Globus pallidus (tissue), 1 donor: ENCODE data around the gene TBX4.
"Not testable (repeated sequence)": the region's sequence is repeated elsewhere in the genome, so short reads cannot be mapped to it uniquely, and the experiment has no call there.

Experiments used
- DNase-seq: peaks from one replicate; pipeline ENCODE4 v3.0.0-alpha.2; 2015; ENCODE audit warnings: low spot score

Gene TBX4

DNA sequence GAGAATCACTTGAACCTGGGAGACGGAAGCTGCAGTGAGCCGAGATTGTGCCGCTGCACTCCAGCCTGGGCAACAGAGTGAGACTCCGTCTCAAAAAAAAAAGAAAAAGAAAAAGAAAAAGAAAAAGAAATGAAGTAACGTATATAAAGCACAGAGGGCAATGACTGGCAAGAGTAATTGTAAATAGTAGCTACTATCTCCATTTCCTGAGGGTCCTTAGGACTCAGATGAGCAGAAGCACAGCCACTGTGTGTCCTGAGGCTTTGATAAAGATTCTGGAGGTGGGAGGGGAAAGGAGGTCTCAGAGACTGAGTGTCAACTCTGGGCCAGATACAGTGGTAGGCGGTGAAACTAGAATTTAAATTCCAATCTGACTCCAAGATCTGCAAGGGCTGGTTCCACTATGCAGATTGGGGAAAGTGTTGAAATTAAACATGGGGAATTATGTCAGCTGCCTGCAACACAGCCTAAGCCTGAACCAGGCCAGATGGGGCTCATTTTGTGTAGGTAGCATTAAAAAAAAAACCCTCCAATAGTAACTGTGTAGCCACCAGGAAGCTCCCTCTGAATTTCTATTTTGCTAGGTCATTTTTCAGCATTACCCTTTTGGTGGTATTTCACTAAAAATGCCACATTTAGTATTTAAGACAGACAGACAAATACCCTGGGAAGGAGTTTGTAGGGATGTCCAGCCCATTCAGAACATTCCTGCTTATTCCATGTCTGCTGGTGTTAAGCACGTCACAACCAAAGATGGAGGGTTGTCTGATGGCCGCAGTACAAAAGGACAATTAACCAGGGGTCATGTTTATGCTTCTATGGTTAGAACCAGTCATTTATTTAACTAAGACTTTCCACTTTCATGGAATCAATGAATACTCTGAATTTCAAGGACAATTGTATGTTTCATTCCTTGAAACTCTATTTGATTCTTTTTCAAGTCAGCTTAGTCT, 46.1 kb downstream of the TBX4 start:
- DNase-seq, result no peak

DNA sequence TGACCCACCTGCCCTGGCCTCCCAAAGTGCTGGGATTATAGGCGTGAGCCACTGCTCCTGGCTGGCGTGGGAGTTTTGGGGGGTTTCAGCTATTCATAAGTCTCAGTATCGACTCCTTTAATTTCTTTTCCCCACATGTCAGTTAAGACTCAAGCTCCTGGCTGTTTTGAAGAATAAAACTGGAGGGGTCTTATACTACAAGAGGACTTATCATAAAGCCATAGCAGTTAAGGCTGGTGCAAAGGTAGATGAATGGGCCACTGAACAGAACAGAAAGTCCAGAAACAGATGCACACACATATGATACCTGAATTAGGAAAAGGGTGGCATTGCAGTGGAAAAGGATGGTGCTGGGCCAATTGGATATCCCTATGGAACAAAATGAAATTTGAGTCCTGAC, 47.4 kb downstream of the TBX4 start:
- no peak for DNase-seq

DNA sequence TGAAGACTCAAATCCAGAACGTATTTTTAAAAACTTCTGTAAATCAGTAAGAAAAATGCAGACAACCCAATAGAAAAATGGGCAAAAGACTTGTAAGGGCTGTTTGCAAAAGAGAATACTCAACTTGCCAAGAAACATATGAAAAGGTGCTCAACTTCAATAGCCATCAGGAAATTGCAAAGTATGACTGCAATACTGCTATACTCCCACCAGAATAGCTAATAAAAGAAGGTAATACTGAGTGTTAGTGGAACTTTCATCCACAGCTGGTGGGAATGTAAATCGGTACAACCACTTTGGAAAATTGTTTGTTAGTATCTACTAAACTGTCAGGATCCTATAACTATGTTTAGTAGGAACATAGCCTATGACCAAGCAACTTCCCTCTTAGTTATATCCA, 48.1 kb downstream of the TBX4 start:
- DNase-seq, result no peak

DNA sequence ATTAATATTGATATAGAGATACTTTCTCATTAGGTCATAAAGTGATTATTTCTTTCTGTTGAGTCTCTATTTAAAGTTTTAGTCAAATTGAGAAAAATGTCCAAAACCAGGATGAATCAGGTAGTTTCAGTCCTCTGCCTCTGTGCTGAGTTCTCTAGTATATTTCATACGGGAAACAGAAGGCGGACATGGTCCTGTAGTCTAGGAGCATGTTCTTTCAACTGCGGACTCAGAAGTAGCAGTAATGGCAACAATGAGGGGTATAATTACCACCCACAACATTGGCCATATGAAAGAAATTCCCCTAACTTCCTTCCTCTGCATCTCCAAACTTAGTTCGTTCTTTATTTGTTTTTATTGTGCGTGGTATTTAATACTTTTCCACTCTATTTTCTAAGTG, 50.1 kb downstream of the TBX4 start:
- no peak for DNase-seq

DNA sequence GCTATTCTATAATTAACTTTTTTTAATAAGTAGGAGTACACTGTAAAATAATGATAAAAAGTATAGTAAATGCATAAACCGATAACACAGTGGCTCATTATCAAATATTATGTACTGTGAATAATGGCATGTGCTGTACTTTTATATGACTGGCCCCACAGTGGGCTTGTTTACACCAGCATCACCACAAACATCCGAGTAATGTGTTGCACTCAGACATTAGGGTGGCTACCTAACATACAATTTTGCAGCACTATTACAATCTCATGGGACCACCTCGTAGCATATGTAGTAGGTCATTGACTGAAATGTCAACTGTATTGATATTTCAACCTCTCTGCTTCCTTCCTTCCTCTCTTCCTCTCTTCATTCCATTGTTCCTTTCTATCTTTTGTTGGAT, 51.7 kb downstream of the TBX4 start:
- no peak for DNase-seq

DNA sequence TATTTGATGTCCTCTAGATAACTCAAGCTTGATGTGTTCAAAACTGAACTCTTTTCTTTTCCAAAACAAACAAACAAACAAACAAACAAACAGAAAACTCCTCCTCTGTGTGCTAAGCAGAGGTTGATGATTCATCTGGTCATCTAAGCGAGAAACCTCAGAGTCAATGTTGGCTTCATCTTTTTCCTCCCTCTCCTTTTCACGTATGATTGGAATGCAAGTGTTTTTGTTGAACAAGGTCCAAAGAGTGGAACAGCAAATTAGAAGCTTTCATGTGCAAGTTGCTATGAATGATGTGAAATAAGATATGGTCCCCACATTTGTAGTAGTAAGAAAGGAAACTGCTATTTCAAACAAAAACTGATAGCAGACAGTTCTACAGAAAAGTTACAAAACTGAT, 52.5 kb downstream of the TBX4 start:
- no peak for DNase-seq

DNA sequence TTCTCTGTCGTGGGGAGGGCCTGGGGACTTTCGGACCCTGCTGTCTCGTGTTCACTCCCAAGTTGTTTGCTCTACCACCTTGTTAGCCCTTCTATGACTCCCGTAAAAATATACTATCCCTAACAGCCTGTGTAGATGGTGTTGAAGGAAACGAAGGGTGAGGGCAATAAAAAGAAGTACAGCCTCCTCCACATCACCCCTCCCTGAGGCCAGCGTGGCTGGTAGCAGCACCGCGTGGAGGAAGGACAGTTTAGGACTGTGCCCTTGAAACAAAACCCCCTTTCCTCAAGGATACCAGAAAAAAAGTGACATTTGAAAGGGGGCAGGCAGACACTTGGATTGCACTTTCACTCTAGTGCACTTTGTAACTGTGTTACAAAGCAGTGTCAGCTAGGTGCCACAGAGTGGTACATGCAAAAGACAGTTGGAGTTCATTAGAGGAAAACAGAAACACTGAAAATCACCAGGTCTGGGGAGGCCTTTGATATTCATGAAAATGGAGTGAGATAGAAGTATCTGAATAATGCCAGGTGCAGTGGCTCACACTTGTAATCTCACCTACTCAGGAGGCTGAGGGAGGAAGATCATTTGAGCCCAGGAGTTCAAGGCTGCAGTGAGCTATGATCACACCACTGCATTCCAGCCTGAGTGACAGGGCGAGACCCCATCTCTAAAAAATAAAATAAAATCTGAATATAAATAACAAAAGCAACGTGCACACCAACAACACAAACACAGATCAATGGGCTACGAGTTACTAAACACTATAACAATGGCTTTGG, 53.8 kb downstream of the TBX4 start:
- no peak for DNase-seq

DNA sequence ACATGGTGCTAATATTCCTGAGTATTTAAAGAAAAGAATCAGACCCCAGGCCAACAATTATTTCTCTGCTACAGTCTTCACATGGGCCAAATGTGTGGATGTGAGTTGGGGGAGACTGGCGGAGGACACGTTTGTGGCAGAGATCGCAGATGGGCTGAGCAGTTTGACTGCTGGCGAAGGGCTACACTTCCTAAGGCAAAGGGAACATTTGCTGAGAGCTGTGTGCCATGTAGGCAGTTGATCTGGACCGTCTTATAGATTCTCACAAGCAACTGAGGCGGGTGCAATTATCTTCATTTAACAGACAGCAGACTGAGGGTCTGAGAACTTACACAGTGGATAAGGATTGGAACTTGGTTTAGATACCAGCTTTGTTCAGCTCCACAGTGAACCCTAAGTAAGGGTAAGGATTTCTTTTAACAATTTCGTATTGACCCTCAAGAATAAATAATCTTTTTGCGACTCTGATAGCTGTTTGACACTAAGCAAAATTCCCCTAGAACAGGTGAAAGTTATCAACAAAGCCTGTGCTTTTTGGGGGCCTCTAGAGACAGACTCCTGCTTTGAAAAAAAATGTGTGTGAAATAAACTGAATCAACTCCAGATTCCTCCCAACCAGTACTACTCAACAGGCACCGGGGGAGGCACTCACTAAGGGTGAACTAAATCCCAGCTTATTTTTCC, 55.3 kb downstream of the TBX4 start:
- DNase-seq, result no peak

DNA sequence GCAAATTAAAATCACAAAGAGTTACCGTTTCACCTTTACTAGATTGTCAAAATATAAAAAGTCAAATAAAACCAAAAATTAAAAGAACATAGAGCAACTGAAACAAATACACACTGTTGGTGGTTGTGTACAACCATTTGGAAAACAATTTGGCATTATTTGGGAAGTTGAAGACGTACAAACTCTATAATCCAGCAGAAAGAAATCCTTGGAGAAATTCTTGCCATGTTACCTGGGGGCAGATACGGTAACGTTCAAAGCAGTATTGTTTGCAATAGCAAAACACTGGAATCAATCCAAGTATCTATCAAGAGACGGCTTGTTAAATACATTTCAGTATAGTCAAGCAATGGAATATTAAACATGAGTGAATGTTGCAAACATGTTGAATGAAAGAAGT, 56.7 kb downstream of the TBX4 start:
- DNase-seq, result no peak

DNA sequence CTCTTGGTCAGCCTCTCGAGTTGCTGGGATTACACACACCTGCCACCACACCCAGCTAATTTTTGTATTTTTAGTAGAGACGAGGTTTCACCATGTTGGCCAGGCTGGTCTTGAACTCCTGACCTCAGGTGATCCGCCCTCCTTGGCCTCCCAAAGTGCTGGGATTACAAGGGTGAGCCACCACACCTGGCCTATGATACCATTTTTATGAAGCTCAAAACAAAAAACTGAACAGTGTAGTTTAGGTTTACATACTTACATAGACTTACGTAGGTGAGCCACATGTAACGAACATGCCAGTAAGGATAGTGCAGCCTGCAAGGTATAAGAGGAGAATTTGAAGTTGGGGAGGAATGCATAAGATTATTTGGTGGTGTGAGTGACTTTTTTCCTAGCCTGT, 57.2 kb downstream of the TBX4 start:
- not testable (repeated sequence) for DNase-seq

DNA sequence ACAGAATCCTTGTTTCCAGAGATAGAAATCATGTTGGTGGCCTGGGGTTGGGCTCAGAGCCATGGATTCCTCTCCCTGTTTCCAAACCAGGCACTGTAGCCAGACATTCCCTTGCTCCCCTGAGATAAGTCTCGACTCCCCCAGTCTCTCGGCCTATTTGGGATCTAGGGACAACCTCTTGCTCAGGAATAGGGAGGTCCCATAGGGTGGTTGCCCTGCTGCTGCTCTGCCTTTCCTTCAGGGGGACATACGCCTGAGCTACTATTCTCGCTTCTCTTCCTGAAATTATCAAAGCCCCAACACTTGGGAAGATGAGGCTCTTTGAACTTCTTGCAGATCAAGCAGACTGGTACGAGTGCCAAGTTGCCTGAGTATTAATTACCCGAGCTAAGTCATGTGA, 58.0 kb downstream of the TBX4 start:
- no peak for DNase-seq

DNA sequence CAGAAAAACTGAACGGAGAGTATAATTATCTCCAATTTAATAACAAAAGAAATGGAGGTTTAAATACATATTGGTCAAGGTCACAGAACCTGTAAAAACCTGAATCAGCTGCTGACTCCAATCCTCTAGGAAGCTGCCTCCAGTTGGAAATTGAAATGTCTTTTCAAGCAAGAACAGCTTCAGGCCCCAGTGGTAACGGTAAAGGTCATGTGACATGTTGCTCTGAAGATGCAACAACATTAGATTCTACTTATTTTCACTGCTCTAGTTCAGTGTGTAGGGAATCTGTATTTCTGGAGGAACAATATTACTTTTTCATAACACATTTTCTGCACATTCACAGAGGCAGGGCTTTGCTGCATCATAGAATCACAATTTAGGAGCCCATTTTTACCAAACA, 58.8 kb downstream of the TBX4 start:
- no peak for DNase-seq

DNA sequence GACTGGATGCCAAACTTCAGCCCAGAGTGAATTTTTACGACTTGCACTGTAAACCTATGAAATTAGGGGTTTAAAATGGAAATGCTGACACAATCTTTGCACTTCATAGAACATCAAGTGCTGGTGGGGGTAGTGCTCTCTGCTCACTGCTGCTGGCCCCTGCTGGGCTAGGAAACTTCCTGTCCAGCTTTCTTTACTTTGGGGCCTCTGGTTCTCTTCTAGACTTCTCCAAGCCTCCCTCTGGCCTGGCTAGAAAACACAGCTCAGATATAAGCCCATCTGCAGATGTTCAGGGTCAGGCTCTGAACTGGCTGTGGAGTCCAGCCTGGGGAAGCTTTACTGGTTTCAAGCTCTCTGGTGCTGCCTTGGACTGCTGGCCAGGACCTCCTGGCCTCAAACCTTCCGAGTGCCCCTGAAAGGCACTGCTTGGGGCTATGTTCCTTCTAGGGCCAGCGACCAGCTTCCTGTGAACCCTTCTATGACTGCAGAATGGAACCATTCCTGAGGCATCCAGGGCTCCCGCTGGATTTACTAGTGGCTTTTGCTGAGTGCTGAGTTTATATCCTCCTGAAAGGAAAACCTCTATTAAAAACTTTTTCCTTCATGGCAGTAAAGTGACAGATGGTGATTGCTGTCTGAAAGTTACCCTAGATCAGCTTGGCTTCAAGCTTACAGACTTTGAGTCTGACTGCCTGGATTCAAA, 59.4 kb downstream of the TBX4 start:
- no peak for DNase-seq

DNA sequence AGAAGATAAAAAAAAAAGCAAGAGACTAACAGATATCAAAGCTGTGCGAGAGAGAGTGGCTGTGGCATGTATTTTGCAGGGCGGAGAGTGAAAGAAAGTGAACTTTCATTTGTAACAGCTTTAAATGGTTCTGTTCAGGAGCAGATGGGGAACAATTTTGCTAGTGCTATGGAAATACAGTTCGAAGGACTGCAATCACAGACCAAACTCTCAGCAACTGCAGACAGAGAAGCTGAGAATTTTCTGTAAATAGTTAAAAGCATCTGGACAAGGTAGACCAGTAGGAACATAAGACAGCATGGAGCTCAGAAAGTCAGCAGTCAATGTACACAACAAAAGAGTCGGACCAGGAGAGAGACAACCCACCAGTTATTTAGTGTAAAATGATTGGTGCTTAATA, 62.3 kb downstream of the TBX4 start:
- DNase-seq, result no peak

DNA sequence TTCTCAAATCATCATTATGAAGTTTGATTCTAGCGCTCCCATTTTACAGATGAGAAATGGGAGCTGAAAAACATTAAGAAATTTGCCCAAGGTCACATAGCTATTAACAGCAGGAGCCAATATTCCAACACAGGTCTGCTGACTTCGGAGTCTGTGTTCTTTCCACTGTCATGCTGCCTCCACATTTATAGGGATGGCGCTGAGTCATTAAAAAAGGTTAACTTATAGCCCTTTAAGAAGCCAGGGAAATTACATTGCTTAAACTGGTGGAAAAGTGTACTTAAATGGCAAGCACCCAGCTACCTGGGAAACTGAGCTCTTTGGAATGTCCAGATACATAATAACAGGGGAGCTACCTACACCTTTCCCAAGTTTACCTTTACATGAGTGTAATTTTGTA, 65.0 kb downstream of the TBX4 start:
- no peak for DNase-seq

DNA sequence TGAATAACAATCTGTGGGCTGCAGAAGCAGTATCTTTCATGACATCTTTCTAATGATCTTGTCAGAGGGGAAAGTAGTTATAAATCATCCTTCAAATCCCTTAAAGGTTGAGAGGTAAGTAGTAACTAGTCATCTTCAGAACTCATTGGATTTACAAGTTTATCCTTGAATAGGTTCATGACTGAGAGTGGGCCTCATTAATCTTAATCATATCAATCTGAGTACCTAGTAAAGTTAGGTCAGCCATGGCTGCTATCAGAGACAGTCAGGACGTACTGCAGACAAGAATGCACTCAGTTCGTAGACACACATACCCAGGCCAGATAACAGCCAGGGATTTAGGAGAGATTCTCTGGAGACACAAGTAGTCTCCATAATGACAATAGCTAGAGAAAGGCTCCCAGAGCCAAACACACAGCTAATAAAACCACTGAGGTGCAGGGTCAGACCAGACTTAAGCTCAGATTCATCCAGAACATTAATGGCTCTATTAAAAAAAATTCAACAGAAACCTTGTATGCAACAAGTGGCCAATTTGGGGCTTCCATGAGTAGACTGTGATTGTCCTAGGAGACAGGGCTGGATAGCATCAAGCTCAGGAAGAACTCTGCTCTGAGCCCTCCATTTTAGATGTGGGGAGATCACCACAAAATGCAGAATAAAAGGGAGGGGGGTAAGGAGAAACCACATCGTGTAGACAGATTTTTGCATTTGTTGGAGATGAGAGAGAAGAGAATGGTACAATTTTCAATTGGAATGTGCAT, 65.8 kb downstream of the TBX4 start:
- DNase-seq, result no peak

DNA sequence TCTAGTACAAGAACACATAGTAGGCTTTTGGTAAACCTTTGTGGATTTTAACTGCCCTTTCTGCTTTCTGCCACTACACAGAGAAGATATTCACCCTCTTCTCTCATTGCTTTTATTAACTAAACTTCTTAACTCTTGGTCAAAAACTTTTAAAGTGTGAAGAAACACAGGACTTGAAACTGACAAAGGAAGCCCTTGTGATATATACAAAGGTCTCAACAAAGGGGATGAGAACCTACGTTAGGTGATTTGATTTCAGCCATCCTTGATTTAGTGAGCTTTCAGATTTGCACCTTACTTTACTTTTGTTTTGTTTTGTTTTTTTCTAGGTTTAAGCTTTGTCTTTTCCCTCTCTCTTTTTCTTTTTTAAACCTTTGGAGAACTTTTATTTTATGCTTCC, 66.9 kb downstream of the TBX4 start:
- DNase-seq, result no peak

DNA sequence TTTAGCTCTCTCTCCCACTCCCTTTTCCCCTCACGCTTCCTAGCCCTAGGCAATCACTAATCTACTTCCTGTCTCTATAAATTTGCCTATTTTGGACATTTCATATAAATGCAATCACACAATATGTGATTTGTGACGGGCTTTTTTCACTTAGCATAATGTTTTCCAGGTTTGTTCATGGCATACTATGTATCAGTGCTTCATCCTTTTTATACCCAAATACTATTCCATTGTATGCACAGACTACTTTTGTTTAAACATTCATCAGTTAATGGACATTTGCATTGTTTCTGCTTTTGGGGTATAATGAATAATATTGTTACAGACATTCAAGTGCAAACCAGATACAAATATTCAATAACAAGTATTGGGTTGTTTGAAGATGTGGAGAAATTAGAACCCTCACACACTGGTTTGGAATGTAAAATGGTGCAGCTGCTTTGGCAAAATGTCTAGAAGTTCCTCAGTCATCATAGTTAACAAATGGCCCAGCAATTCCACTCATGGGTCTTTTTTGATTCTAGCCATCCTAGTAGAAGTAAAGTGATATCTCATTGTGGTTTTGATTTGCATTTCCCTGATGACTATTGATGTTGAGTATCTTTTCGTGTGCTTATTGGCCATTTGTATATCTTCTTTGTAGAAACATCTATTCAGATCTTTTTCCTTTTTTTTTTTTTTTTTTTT, 67.7 kb downstream of the TBX4 start:
- DNase-seq, result no peak

DNA sequence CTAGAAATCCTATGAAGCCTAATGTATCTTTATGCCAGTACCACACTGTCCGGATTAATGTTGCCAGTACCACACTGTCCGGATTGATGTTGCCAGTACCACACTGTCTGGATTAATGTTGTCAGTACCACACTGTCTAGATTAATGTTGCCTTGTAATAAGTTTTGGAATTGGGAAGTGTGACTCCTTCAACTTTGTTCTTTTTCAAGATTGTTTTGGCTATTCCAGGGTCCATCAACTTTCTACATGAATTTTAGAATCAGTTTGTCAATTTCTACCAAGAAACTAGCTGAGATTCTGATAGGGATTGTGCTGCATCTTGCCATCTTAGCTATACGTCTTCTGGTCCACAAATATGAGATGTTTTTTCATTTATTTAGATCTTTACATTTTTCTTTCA, 68.7 kb downstream of the TBX4 start:
- DNase-seq, result no peak

DNA sequence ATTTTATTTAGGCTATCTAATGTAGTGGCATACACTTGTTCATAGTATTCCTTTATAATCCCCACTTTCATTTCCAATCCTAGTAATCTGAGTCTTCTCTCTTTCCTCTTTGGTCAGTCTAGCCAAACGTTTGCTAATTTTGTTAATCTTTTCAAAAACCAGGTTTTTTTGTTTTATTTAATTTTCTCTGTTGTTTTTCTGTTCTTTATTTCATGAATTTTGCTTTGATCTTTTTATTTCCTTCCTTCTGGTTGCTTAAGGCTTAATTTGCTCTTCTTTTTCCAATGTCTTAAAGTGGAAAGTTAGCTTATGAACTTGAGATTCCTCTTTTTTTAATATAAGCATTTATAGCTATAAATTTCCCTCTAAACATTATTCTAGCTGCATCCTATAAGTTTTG, 69.9 kb downstream of the TBX4 start:
- DNase-seq, result no peak

DNA sequence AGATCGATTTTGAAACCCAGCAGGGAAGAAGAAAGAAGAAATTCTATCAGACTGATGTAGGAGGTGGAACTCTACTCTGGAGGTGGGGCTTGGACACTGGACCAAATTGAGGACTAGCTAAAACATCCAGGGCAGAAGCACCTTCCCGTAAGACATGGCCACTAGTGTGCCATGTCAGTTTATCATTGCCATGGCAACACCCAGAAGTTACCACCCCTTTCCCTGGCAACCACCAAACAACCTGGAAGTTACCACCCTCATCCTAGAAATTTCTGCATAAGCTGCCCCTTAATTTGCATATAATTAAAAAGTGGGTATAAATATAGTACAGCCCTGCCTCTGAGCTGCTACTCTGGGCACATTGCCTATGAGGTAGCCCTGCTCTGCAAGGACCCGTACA, 72.1 kb downstream of the TBX4 start:
- DNase-seq, result no peak
